Pons (tissue), 1 donor: ENCODE data around the gene CYP3A7.
A peak's percentile ranks its signal among the peaks of the same experiment; 100 is the strongest.
"Not testable (repeated sequence)": the region's sequence is repeated elsewhere in the genome, so short reads cannot be mapped to it uniquely, and the experiment has no call there.

ENCODE experiments used
- DNase-seq: peaks from one replicate; pipeline ENCODE4 v3.0.0-alpha.2; 2016; ENCODE audit warnings: low spot score

Gene CYP3A7

DNA sequence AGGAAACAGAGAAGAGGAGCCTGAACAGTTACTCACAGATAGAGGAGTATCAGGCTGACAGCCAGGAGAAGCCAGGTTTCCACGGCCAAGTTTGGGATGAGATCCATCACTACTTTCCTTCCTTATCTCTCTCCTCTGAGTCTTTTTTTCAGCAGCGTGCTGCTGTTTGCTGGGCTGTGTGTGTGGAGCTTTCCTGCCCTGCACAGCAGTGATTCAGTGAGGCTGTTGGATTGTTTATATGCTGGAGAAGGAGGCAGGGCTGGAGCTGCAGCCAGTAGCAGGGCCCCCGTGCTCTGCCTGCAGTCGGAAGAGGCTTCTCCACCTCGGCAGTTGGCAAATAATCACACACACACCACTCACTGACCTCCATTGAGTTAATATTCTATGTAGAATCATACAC lies at the start of gene CYP3A7:
Gene CYP3A7 (minus strand): TSS at position 210 of the 400 bp plus-strand sequence. CDS start 103 bp downstream, at position 107.
- DNase-seq: no peak

DNA sequence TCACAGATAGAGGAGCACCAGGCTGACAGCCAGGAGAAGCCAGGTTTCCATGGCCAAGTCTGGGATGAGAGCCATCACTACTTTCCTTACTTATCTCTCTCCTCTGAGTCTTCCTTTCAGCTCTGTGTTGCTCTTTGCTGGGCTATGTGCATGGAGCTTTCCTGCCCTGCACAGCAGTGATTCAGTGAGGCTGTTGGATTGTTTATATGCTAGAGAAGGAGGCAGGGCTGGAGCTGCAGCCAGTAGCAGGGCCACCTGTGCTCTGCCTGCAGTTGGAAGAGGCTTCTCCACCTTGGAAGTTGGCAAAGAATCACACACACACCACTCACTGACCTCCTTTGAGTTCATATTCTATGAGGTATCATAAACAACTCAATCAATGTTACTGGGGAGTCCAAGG lies 49.0 kb upstream of the CYP3A7 start, which contains the start of gene CYP3A4:
Gene CYP3A4 (minus strand): TSS at position 178 of the 400 bp plus-strand sequence. CDS start 103 bp downstream, at position 75.
- DNase-seq: peak; percentile 12

- no peak for DNase-seq
Measured at GRCh38 chr7:99782012-99782953, 47.3 kb upstream of the CYP3A7 start.

DNA sequence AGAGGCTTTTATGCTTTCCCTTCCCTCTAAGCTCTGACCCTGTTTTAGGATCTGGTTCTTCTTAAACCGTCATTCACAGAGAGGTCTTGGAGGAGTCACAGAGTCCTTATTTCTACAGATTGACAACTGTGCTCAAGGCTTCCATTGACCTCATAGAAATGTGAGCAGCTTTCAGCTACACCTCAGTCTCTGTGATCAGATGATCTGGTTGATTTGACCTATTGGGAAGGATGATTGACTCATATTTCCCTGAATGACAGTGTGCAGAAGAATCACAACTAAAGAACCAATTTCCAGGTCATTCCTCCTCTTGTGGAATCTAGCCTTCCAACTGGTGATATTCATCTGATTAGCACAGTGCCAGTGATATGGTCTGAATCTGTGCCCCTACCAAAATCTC lies 45.6 kb upstream of the CYP3A7 start:
- DNase-seq: no peak

- DNase-seq: no peak
Measured at GRCh38 chr7:99779949-99780348, 45.0 kb upstream of the CYP3A7 start.

DNA sequence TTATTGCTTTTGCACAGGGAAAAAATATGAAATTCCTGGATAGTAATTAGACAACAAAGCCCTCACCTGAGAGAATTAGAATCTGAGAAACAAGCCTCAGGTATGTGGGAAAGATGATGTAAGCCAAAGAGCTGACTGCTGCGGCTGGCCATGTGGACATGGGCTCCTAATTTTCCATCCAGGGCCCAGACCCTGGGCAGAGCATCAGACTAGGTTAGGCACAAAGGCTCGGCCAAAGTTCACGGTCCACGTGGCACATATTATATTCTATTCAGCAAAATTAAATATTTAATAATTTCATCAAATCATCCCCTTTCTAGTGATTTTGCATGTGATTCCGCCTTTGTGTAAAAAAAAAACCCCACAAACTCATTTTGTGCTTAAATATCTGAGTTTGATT lies 43.9 kb upstream of the CYP3A7 start:
- DNase-seq: no peak

GRCh38 chr7:99773395-99773794 lies 38.4 kb upstream of the CYP3A7 start:
- DNase-seq: not testable (repeated sequence)

DNA sequence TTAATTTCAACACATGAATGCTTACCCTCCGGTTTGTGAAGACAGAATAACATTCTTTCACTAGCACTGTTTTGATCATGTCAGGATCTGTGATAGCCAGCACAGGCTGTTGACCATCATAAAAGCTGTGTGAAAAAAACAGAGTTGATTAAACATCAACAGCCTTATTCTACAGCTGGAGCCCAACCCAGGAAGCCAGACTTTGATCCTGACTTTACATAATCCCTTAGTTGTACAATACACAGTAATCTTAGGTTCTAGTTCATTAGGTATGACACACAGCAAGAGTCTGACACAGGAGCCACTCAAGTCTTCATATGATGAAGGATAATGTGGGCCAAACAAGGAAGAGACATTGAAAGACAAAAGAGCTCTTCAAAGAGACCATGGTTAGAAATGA lies 37.6 kb upstream of the CYP3A7 start:
- no peak for DNase-seq

- DNase-seq: not testable (repeated sequence)
Measured at GRCh38 chr7:99769494-99769893, 34.5 kb upstream of the CYP3A7 start.

DNA sequence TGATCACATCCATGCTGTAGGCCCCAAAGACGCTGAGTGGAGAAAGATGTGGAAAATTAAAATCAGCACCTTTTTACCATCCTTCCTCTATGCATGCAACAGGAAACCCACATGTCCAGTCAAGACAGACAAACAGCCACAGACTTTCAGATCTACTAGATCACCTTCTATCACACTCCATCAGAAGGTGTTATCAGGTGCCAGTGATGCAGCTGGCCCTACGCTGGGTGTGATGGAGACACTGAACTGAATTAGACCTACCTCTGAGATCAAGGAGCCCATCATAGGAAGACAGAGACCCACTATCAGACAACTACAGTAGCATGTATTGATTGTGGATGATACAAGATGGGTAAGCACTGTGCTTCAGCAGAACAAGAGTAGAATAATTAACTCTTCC lies 33.5 kb upstream of the CYP3A7 start:
- no peak for DNase-seq

DNA sequence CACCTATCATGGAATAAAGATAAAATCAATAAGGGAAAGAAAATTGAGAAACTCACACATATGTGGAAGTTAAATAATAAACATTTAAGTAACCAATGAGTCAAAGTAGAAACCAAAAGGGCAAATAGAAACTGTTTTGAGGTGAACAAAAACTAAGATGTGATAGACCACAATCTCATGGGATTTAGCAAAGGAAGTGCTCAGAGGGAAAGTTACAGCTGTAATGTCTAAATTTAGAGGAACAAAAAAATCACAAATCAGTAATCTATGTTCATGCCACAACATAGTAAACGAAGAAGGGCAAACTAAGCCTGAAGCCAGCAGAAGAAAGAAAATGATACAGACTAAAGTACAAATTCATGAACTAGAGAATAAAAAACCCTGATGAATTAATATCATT lies 32.7 kb upstream of the CYP3A7 start:
- DNase-seq: no peak

- no peak for DNase-seq
Measured at GRCh38 chr7:99766484-99767099, 31.6 kb upstream of the CYP3A7 start.

DNA sequence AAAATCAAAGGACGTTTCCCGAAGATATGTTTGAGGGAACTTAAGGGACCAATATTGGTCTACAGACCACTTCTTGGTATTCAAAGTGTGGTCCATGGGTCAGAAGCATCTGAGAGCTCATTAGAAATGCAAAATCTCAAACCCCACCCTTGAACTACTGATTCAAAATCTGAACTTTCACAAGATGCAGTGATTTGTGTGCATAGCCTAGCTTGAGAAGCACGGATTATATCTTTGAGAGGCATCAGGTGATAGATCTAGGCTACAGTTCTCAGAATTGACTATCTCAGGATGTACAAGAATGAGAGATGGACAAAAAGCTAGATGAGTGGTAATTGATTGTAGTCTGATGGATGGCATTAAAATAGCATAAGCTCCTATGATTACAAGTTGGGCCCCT lies 29.5 kb upstream of the CYP3A7 start:
- DNase-seq: no peak

GRCh38 chr7:99762680-99763327 lies 27.8 kb upstream of the CYP3A7 start:
- DNase-seq: no peak

GRCh38 chr7:99755085-99755484 lies 20.1 kb upstream of the CYP3A7 start:
- no peak for DNase-seq

DNA sequence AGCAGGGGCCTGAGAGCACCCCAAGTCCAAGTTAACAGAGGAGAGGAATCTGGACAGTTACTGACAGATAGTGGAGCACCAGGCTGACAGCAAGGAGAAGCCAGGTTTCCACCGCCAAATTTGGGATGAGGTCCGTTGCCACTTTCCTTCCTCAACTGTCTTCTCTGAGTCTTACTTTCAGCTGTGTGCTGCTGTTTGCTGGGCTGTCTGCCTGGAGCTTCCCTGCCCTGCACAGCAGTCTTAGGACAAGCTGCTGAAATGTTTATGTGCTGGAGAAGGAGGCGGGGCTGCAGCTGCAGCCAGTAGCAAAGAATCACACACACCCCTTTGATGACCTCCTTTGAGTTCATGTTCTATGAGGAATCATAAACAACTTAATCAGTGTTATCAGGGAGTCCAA lies 17.4 kb upstream of the CYP3A7 start:
- DNase-seq: no peak

GRCh38 chr7:99751322-99752052 lies 16.5 kb upstream of the CYP3A7 start:
- DNase-seq: not testable (repeated sequence)

DNA sequence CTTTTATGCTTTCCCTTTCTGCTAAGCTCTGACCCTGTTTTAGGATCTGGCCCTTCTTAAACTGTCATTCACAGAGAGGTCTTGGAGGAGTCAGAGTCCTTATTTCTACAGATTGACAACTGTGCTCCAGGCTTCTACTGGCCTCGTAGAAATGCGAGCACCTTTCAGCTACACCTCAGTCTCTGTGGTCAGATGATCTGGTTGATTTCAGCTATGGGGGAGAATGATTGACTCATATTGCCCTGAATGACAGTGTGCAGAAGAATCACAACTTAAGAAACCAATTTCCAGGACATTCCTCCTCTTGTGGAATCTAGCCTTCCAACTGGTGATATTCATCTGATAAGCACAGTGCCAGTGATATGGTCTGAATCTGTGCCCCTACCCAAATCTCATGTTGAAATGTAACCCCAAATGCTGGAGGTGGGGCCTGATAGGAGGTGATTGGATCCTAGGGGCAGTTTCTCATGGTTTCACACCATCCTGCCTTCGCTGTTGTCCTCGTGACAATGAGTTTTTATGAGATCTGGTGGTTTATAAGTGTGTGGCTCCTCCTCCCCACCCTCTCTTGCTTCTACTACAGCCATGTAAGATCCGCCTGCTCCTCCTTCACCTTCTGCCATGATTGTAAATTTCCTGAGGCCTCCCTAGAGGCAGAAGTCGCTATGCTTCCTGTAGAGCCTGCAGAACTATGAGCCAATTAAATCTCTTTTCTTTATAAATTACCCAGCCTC lies 14.0 kb upstream of the CYP3A7 start:
- DNase-seq: no peak

GRCh38 chr7:99746915-99747314 lies 11.9 kb upstream of the CYP3A7 start:
- DNase-seq: not testable (repeated sequence)

DNA sequence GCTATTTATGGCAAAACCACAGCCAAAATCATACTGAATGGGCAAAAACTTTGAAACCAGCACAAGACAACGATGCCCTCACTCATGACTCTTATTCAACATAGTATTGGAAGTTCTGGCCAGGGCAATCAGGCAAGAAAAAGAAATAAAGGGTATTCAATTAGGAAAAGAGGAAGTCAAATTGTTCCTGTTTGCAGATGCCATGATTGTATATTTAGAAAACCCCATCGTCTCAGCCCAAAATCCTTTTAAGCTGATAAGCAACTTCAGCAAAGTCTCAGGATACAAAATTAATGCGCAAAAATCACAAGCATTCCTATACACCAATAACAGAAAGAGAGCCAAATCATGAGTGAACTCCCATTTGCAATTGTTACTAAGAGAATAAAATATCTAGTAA lies 10.4 kb upstream of the CYP3A7 start:
- not testable (repeated sequence) for DNase-seq

- no peak for DNase-seq
Measured at GRCh38 chr7:99742737-99743394, 7.9 kb upstream of the CYP3A7 start.
